Midbrain (tissue), 1 donor: ENCODE data around the gene CA9.

Experiments used
- DNase-seq: peaks from one replicate; lab custom pipeline; 2025; lab: John Stamatoyannopoulos, UW

CA9 gene

GRCh38 chr9:35717132-35717870 lies 43.6 kb downstream of the CA9 start:
- DNase-seq, result no peak

GRCh38 chr9:35718721-35719511 lies 45.2 kb downstream of the CA9 start:
- DNase-seq, result no peak

- DNase-seq, result no peak
These were observed 45.8 kb downstream of the CA9 start for GRCh38 chr9:35719546-35719945.

DNA sequence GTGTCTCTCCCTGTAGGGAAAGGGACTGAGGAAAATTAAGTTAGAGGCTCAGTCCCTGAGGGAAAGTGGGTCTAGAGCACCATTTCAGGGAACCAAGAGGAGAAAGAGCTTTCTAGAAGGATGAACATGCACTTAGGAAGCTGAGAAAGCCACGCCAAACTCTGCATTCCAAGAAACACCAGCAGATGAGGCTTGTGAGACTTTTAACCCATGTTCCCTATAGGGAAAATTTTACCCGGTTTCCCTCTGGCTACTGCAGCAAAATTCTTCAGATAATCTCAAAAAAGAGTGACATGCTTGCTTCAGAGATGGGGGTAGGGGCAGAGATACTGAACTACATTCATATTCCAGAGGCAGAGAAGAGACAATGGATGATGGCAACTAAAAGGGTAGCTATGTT lies 49.7 kb downstream of the CA9 start:
- no peak for DNase-seq

DNA sequence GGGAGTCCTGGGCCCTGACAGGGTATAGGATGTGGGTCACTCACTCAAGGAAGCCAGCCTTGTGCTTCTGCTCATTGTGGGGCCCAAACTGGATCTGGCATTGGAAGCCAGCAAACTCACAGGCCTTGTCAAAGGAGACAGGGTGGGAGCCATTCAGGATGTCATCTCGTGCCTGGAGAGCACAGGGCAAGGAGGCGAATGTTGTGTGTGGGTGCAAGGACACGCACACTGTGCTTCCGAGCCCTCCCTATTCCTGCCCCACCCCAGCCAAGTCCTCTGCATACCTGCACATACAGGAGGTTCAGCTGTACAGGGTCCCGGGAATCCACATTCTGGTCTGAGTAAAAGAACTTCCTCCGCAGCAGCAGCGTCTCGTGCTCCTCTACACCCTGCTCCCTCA lies 50.2 kb downstream of the CA9 start:
- no peak for DNase-seq

DNA sequence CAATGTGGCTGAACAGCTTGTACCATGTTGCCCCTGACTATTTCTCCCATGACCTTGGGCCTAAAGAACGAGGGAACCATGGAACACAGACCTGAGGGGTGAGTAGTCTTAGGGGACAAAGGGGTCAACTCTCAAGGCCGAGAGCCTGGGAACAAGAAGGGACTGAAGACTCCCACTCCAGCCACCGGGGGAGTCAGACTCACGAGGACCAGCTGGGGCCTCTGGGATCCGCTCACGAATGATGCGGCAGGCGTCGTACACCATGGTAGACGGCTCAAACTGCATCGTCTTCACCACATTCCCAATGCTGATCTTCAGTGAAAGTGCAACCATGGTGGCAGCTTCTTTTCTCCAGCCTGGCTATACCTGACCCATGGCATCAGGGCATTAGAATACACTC lies 51.6 kb downstream of the CA9 start:
- no peak for DNase-seq

- no peak for DNase-seq
These were observed 53.2 kb downstream of the CA9 start for GRCh38 chr9:35726931-35727330.

DNA sequence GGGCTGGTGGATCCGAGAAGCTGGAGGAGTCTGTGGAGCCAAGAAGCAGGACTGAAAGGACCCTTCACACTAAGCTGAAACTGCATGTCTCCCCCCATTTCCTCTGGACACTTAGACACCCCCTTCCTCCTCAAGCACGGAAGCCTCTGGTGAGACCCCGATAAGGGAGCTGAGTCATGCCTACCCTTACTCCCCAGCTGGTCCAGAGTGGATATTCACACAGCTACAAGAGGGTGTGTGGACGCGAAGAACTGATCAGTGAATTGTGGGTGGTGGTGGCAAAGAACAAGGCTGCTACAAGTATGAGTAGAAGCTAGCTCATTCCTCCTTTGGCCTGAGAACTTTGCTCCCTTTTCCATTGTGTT lies 53.9 kb downstream of the CA9 start:
- no peak for DNase-seq

- peak; percentile 12 for DNase-seq
These were observed 54.6 kb downstream of the CA9 start for GRCh38 chr9:35728041-35728971.

DNA sequence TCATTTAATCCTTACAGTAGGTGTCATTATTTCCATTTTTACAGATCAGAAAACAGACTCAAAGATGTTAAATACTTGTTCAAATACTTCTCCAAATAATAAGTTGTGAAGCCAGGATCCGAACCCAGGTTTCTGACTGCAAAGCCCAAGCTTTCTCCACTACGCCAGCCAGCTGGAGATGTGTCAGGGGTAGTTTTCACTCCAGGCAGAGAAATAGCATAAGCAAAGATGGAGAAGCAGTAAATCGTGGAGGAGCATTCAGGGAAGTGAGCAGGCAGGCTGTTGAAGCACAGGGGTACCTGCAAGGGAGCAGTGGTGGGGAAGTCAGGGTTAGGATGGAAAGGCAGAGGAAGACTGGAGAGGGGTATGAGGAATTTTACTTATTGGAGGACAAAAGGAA lies 55.4 kb downstream of the CA9 start:
- no peak for DNase-seq

- peak; percentile 13 for DNase-seq
These were observed 56.2 kb downstream of the CA9 start for GRCh38 chr9:35729700-35730485.

DNA sequence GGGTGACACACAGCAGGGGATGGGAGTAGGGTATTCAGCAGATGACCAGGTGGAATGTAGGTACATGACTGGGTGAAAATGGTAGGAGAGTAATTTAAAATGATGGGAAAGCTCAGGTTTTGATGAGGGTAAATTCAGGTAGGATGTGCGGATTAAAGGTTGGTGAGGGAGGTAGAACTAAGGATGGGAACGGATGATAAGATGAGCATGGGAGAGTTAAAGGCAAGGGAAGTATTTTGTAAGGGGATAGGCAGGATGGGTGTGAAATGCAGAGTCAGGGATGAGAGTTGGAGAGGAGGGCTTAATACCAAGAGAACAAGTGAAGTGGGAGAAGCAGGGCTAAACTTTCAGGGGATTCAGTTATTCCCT lies 56.7 kb downstream of the CA9 start:
- DNase-seq, result no peak
